ENCODE results near the gene TLNRD1.

GRCh38 chr15:80953953-80954778 lies 46.6 kb upstream of the TLNRD1 start:
- TF ChIP-seq POLR2A (IDR thresholded peaks at IDR 0.05) (no peak), CTCF (IDR thresholded peaks at IDR 0.05) (no peak)
